IMR-90 (cell line): ENCODE measurements around the gene OR51B6. TPM values are rescaled to one million over a fixed set of nuclear protein-coding genes. Genes with fewer than 3 reads are reported as not detected.

ENCODE experiments used
- ATAC-seq: fragments of 200-7000 bp; cut with Tn5 transposase; 2 replicates; pipeline ENCODE4 v1.9.1; 2020; ENCODE audit warnings: low read depth, mild to moderate bottlenecking, moderate library complexity
- BruUV-seq: library from RNA; stranded (reverse); fragments of 400-500 nt; replicated peaks from 2 replicates; lab custom pipeline; 2021; lab: Mats Ljungman, UMichigan
- CTCF ChIA-PET: fragments of 300-600 bp; formaldehyde crosslinking; extraction: SDS; loops from one replicate; lab custom pipeline; 2021; ENCODE audit warnings: antibody characterized with exemption; lab: Yijun Ruan, JAX
- POLR2A ChIA-PET: fragments of 300-600 bp; sonication (Branson Sonifier 250); formaldehyde crosslinking; loops from one replicate; lab custom pipeline; 2022; ENCODE audit warnings: antibody characterized with exemption; ENCODE audit not compliant: unreplicated experiment; lab: Charles Lee
- DNase-seq: peaks from one replicate; pipeline ENCODE4 v3.0.0; 2013
- H2AFZ ChIP-seq: replicated peaks from 2 replicates; pipeline ENCODE3; 2013; ENCODE audit warnings: low read length, mild to moderate bottlenecking; ENCODE audit not compliant: poor library complexity
- H2AK5ac ChIP-seq: 2 replicates; pipeline ENCODE4 v1.6.1; 2013; ENCODE audit warnings: low read depth, low read length, inconsistent platforms
- H2AK9ac ChIP-seq: replicated peaks from 2 replicates; pipeline ENCODE3; 2013; ENCODE audit warnings: mild to moderate bottlenecking, low read depth, low read length, moderate library complexity; ENCODE audit not compliant: poor library complexity
- H2BK120ac ChIP-seq: 2 replicates; pipeline ENCODE4 v1.6.1; 2013; ENCODE audit warnings: low read depth, low read length, inconsistent platforms
- H2BK15ac ChIP-seq: 3 replicates; pipeline ENCODE4 v1.6.1; 2013; ENCODE audit warnings: low read depth, low read length, inconsistent platforms
- H2BK20ac ChIP-seq: 2 replicates; pipeline ENCODE4 v1.6.1; 2013; ENCODE audit warnings: low read depth, mild to moderate bottlenecking, inconsistent platforms, low read length, moderate library complexity
- H2BK5ac ChIP-seq: 2 replicates; pipeline ENCODE4 v1.6.1; 2013; ENCODE audit warnings: mild to moderate bottlenecking, low read depth, low read length, inconsistent platforms; ENCODE audit not compliant: poor library complexity, severe bottlenecking
- H3K14ac ChIP-seq: replicated peaks from 2 replicates; pipeline ENCODE4 v1.6.1; 2013; ENCODE audit warnings: low read depth, low read length, inconsistent platforms
- H3K18ac ChIP-seq: 2 replicates; pipeline ENCODE4 v1.6.1; 2013; ENCODE audit warnings: low read depth, low read length, control low read depth
- H3K23ac ChIP-seq: 2 replicates; pipeline ENCODE4 v1.6.1; 2013; ENCODE audit warnings: low read depth, low read length, inconsistent platforms
- H3K27ac ChIP-seq: 2 replicates; pipeline ENCODE4 v1.5.1; 2013; ENCODE audit warnings: mild to moderate bottlenecking, control low read depth, low read length; ENCODE audit not compliant: insufficient read depth
- H3K27me3 ChIP-seq: 2 replicates; pipeline ENCODE4 v1.6.1; 2013; ENCODE audit warnings: low read length; ENCODE audit not compliant: control insufficient read depth, insufficient read depth
- H3K36me3 ChIP-seq: 2 replicates; pipeline ENCODE4 v1.6.1; 2013; ENCODE audit warnings: low read length, mixed read lengths; ENCODE audit not compliant: control insufficient read depth, insufficient read depth
- H3K4ac ChIP-seq: 2 replicates; pipeline ENCODE4 v1.6.1; 2013; ENCODE audit warnings: low read depth, low read length, inconsistent platforms
- H3K4me1 ChIP-seq: 2 replicates; pipeline ENCODE4 v1.6.1; 2013; ENCODE audit warnings: low read length, mixed read lengths; ENCODE audit not compliant: control insufficient read depth, insufficient read depth
- H3K4me2 ChIP-seq: 2 replicates; pipeline ENCODE4 v1.6.1; 2013; ENCODE audit warnings: low read depth, mild to moderate bottlenecking, control low read depth, low read length, moderate library complexity
- H3K4me3 ChIP-seq: 2 replicates; pipeline ENCODE4 v1.5.1; 2013; ENCODE audit warnings: low read depth, mild to moderate bottlenecking, control low read depth, low read length, moderate library complexity; ENCODE audit not compliant: insufficient read depth
- H3K56ac ChIP-seq: 2 replicates; pipeline ENCODE4 v1.6.1; 2013; ENCODE audit warnings: low read length, inconsistent platforms; ENCODE audit not compliant: insufficient read depth; ENCODE audit errors: extremely low read depth
- H3K79me1 ChIP-seq, 2 experiments: 2 replicates each; pipeline ENCODE4 v1.6.1; 2013; ENCODE audit warnings: low read length in 2 of 2, inconsistent platforms in 1 of 2, low read depth in 1 of 2
- H3K9ac ChIP-seq: 2 replicates; pipeline ENCODE4 v1.6.1; 2013; ENCODE audit warnings: low read depth, low read length, control low read depth
- H3K9me1 ChIP-seq: 2 replicates; pipeline ENCODE4 v1.6.1; 2013; ENCODE audit warnings: low read length, inconsistent platforms; ENCODE audit not compliant: insufficient read depth
- H3K9me3 ChIP-seq: 2 replicates; pipeline ENCODE4 v1.6.1; 2013; ENCODE audit warnings: low read length; ENCODE audit not compliant: control insufficient read depth, insufficient read depth
- H4K20me1 ChIP-seq: 2 replicates; pipeline ENCODE4 v1.6.1; 2013; ENCODE audit warnings: low read length, inconsistent platforms; ENCODE audit not compliant: insufficient read depth
- H4K5ac ChIP-seq: 2 replicates; pipeline ENCODE4 v1.6.1; 2013; ENCODE audit warnings: mild to moderate bottlenecking, low read depth, low read length, control low read depth
- H4K8ac ChIP-seq, 2 experiments: 2 replicates each; pipeline ENCODE4 v1.6.1; 2013; ENCODE audit warnings: low read depth in 2 of 2, low read length in 2 of 2, control low read depth in 1 of 2, inconsistent platforms in 1 of 2
- H4K91ac ChIP-seq: 2 replicates; pipeline ENCODE4 v1.6.1; 2013; ENCODE audit warnings: low read depth, low read length, inconsistent platforms; ENCODE audit not compliant: insufficient read depth
- BHLHE40 ChIP-seq: fragments of 150-350 bp; IDR thresholded peaks from 2 replicates; pipeline ENCODE4 v1.6.1; 2016; ENCODE audit warnings: mild to moderate bottlenecking, low read depth, low read length
- CEBPB ChIP-seq: IDR thresholded peaks from 2 replicates; pipeline ENCODE4 v1.6.1; 2012; ENCODE audit warnings: low read depth, low read length, improper control_type of control experiment
- CHD1 ChIP-seq: IDR thresholded peaks from 2 replicates; pipeline ENCODE4 v1.6.1; 2012; ENCODE audit warnings: low read depth, low read length, improper control_type of control experiment
- FOS ChIP-seq: fragments of 150-350 bp; IDR thresholded peaks from 2 replicates; pipeline ENCODE4 v1.6.1; 2016; ENCODE audit warnings: low read depth, low read length
- MAFK ChIP-seq: IDR thresholded peaks from 2 replicates; pipeline ENCODE4 v1.6.1; 2012; ENCODE audit warnings: low read depth, low read length, improper control_type of control experiment
- MAZ ChIP-seq: IDR thresholded peaks from 2 replicates; pipeline ENCODE4 v1.6.1; 2012; ENCODE audit warnings: low read depth, mild to moderate bottlenecking, low read length, improper control_type of control experiment, moderate library complexity, borderline replicate concordance
- MXI1 ChIP-seq: IDR thresholded peaks from 2 replicates; pipeline ENCODE4 v1.6.1; 2012; ENCODE audit warnings: low read depth, mild to moderate bottlenecking, low read length, moderate library complexity, borderline replicate concordance
- NFE2L2 ChIP-seq: fragments of 150-350 bp; IDR thresholded peaks from 2 replicates; pipeline ENCODE4 v1.6.1; 2016; ENCODE audit warnings: low read depth, mild to moderate bottlenecking, low read length
- POLR2A ChIP-seq: IDR thresholded peaks from 2 replicates; pipeline ENCODE4 v1.6.1; 2012; ENCODE audit warnings: mild to moderate bottlenecking, low read depth, low read length
- RCOR1 ChIP-seq: IDR thresholded peaks from 2 replicates; pipeline ENCODE4 v1.6.1; 2012; ENCODE audit warnings: mild to moderate bottlenecking, low read length, improper control_type of control experiment; ENCODE audit not compliant: insufficient replicate concordance
- RFX5 ChIP-seq: IDR thresholded peaks from 2 replicates; pipeline ENCODE4 v1.8.0; 2012; ENCODE audit warnings: low read depth, mild to moderate bottlenecking, low read length, moderate library complexity
- SMC3 ChIP-seq: fragments of 150-350 bp; IDR thresholded peaks from 2 replicates; pipeline ENCODE4 v1.6.1; 2016; ENCODE audit warnings: low read depth, mild to moderate bottlenecking, antibody characterized with exemption, low read length, moderate library complexity
- WGBS, 2 experiments: methylation state at CpG; one replicate each; pipeline versions ENCODE4 v1.1.5 to v1.1.7; 2013; ENCODE audit warnings: missing lambda C conversion rate in 2 of 2; ENCODE audit not compliant: insufficient read length in 1 of 2; ENCODE audit errors: extremely low coverage in 2 of 2; 5-methylcytosine and 5-hydroxymethylcytosine counted together
- dilution Hi-C: fragments of 300-500 bp; cut with HindIII; formaldehyde crosslinking; loops from one replicate; pipeline ENCODE4 v1.14.3; 2018; ENCODE audit warnings: low sequenced_read_pairs; ENCODE audit not compliant: unreplicated experiment
- in situ Hi-C: fragments of 300-500 bp; cut with MboI; formaldehyde crosslinking; loops from 3 replicates; pipeline ENCODE4 v1.14.3; 2019; ENCODE audit warnings: low sequenced_read_pairs, inconsistent platforms, mixed read lengths
- intact Hi-C: fragments of 100-400 bp; cut with micrococcal nuclease; formaldehyde crosslinking; loops from 2 replicates; pipeline ENCODE4 v1.10.0; 2022
- polyA plus RNA-seq, 3 experiments: library from polyadenylated mRNA; depleted of rRNA; stranded (reverse); fragments of >200 nt; gene quantifications; 2 replicates each; pipeline ENCODE4 v1.2.3, GENCODE V29; 2012; ENCODE audit warnings: low replicate concordance in 1 of 3
- total RNA-seq: library from RNA; depleted of rRNA; stranded (reverse); fragments of >200 nt; gene quantifications from 2 replicates; pipeline ENCODE4 v1.2.3, GENCODE V29; 2012
- TF ChIP-seq, protein P1 (sequence below): fragments of 150-350 bp; IDR thresholded peaks from 2 replicates; pipeline ENCODE4 v1.6.1; 2017; ENCODE audit warnings: mild to moderate bottlenecking, antibody characterized with exemption, low read length, low read depth
- TF ChIP-seq, protein P2 (sequence below): fragments of 150-350 bp; IDR thresholded peaks from 2 replicates; pipeline ENCODE4 v1.6.1; 2016; ENCODE audit warnings: low read depth, mild to moderate bottlenecking, low read length, moderate library complexity, borderline replicate concordance

OR51B6 gene
- total and polyA plus RNA-seq, 2 of the 4 experiments (the other 2 are of a cell fraction) = not detected

DNA sequence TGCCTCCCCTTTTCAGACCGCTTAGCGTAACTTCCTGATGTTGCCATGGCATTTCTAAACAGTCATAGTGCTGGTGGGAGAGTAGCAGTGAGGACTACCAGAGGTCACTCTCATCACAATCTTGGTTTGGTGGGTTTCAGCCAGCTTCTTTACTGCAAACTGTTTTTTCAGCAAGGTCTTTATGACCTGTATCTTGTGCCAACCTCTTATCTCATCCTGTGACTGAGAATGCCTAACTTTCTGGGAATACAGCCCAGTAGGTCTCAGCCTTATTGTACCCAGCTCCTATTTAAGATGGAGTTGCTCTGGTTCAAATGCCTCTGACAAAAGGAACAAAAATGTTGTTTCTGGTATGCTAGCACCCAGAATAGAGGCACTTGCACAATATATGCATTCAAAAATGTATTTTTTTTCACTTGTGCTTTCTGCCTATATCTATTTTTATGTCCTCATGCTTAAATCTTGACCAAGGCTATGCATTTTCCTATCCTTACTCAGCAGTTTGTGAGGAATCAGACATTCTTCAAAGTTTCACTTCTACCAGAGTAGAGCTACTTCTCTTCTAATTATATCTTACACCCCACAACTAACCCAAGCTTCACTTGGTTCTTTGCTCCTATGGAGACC is 16.3 kb downstream of the OR51B6 start (continued):
- TF ChIP-seq, protein P1, sequence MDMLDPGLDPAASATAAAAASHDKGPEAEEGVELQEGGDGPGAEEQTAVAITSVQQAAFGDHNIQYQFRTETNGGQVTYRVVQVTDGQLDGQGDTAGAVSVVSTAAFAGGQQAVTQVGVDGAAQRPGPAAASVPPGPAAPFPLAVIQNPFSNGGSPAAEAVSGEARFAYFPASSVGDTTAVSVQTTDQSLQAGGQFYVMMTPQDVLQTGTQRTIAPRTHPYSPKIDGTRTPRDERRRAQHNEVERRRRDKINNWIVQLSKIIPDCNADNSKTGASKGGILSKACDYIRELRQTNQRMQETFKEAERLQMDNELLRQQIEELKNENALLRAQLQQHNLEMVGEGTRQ = no peak
- TF ChIP-seq CEBPB = peak; percentile 94

DNA sequence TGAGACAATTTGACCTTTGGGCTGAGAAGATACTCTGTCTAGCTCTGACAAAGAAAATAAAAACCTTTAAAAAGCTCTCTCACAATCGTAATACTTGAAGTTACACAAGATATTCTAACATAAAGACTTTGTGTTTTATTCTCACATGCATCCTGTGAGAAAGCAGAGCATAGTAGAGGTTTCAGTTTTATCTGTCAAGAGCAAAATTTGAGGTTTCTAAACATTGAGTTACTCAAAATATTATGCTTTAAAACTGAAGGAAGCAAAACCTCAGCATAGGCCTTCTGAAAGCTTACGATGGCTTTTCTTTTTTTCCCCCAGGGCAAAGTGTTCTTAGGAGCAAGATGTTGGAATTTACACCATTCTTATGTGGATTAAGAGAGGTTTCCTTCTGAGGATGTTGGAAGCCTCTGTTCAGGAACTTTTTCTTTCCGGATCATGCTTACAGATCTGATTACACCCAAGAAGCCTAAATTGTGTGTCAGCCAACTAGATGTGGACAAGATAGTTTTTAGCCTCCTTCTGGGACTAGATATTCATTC is 17.3 kb downstream of the OR51B6 start:
- intact Hi-C loops (loop anchor here (2.0 to 10.0 kb wide), 2 partner anchors 78 to 316 kb away; partner anchors contain the start of genes TRIM22 and TRIM5), dilution Hi-C loops (no loop called here), in situ Hi-C loops (loop anchor here (10.0 kb wide), 1 partner anchor 84 kb away; no protein-coding TSS in a partner anchor)
- Histone ChIP-seq H2BK5ac (peak overlapping the region; percentile 98), H3K9ac (peak overlapping the region; percentile 41; the same call in 1 of the 2 replicates), H2BK15ac (peak overlapping the region; percentile 61; the same call in 2 of the 3 replicates), H3K4me1 (peaks cover 23% of the 10 kb centered on the region), H3K4ac (peak overlapping the region; percentile 80), H3K79me1 (peaks cover 0 to 18% of the 10 kb centered on the region in 2 experiments; a peak in 2 of 4 replicates), H2BK120ac (peak overlapping the region; percentile 100), H2AFZ (no peak overlapping the region), H3K4me2 (no peak overlapping the region), H4K8ac (peak overlapping the region; percentile 93 to 97), H3K14ac (peak overlapping the region; percentile 82), H3K23ac (peak overlapping the region; percentile 89), H3K9me1 (peaks cover 19% of the 10 kb centered on the region), H2AK5ac (peak overlapping the region; percentile 85), H4K5ac (peak overlapping the region; percentile 96; the same call in 1 of the 2 replicates), H2AK9ac (no peak overlapping the region), H3K56ac (peak overlapping the region; percentile 84), H3K36me3 (no peaks in the 10 kb centered on the region), H3K18ac (peak overlapping the region; percentile 97; the same call in 1 of the 2 replicates), H4K20me1 (no peaks in the 10 kb centered on the region), H3K27me3 (no peaks in the 10 kb centered on the region), H4K91ac (peak overlapping the region; percentile 87), H3K27ac (peak overlapping the region; percentile 72), H3K9me3 (peaks cover 3% of the 10 kb centered on the region), H2BK20ac (peak overlapping the region; percentile 99), H3K4me3 (no peak overlapping the region)
- DNase-seq (no peak), ATAC-seq (no peak)
- no TSS peak for BruUV-seq
- CTCF ChIA-PET = no interaction called here
- no CpG with 5 or more reads among the region's 3 CpGs for WGBS, 2 experiments
- POLR2A ChIA-PET = no interaction called here
- TF ChIP-seq FOS = no peak
- no peak for TF ChIP-seq MAFK
- TF ChIP-seq RCOR1 = no peak
- no peak for TF ChIP-seq MXI1
- TF ChIP-seq CHD1 = no peak
- no peak for TF ChIP-seq SMC3
- TF ChIP-seq MAZ = no peak
- no peak for TF ChIP-seq NFE2L2
- TF ChIP-seq BHLHE40 = no peak
- TF ChIP-seq, protein P2, sequence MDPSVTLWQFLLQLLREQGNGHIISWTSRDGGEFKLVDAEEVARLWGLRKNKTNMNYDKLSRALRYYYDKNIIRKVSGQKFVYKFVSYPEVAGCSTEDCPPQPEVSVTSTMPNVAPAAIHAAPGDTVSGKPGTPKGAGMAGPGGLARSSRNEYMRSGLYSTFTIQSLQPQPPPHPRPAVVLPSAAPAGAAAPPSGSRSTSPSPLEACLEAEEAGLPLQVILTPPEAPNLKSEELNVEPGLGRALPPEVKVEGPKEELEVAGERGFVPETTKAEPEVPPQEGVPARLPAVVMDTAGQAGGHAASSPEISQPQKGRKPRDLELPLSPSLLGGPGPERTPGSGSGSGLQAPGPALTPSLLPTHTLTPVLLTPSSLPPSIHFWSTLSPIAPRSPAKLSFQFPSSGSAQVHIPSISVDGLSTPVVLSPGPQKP = no peak
- TF ChIP-seq POLR2A = no peak
- TF ChIP-seq RFX5 = no peak
